ENCODE measurements around the gene SEMA5B. TPM values are rescaled to one million over a fixed set of nuclear protein-coding genes. Genes with fewer than 3 reads are reported as not detected.

Gene SEMA5B
- polyA plus RNA-seq, 1 of the 3 experiments (the other 2 are of a cell fraction), result 0.43 TPM

- Histone ChIP-seq H3K4me1 (ENCODE audit: control insufficient read depth in 1 of 2, insufficient read depth in 2 of 2, low read depth in 1 of 2, low read length in 1 of 2) (peaks cover 0 to 18% of the 10 kb centered on the region in 2 experiments; a peak in 1 of 4 replicates), H3K9me3 (no peaks in the 10 kb centered on the region), H3K9ac (no peak overlapping the region), H3K79me2 (ENCODE audit: insufficient read depth) (no peaks in the 10 kb centered on the region), H3K4me3 (ENCODE audit: low read depth in 2 of 2, low read length in 1 of 2) (no peak overlapping the region), H3F3A (replicated peaks; ENCODE audit: insufficient read depth) (no peaks in the 10 kb centered on the region), H3K36me3 (replicated peaks in 1 of 2; ENCODE audit: control insufficient read depth in 1 of 2, insufficient read depth in 2 of 2, low read length in 1 of 2) (no peaks in the 10 kb centered on the region), H3K4me2 (no peak overlapping the region), H2AFZ (ENCODE audit: low read depth) (no peak overlapping the region), H3K9me2 (no peaks in the 10 kb centered on the region), H4K20me1 (ENCODE audit: insufficient read depth) (no peaks in the 10 kb centered on the region), H3K27ac (ENCODE audit: low read depth in 2 of 2, low read length in 1 of 2) (no peak overlapping the region), H3K27me3 (ENCODE audit: insufficient read depth) (no peaks in the 10 kb centered on the region)
- TF ChIP-seq IRF3 (IDR thresholded peaks at IDR 0.05; ENCODE audit: low read depth, low read length) (no peak), YY1 (IDR thresholded peaks at IDR 0.05; ENCODE audit: low read depth) (no peak), RXRA (IDR thresholded peaks at IDR 0.05; ENCODE audit: borderline replicate concordance, low read depth) (no peak), MXI1 (IDR thresholded peaks at IDR 0.05; ENCODE audit: low read depth, low read length) (no peak), GATA2 (CRISPR knock-in tag; IDR thresholded peaks at IDR 0.05) (no peak), MAX (IDR thresholded peaks at IDR 0.05; ENCODE audit: low read depth) (no peak), EZH2phosphoT487 (IDR thresholded peaks at IDR 0.05; ENCODE audit: borderline replicate concordance, low read depth) (no peak), JUND (IDR thresholded peaks at IDR 0.05) (no peak), USF1 (IDR thresholded peaks at IDR 0.05; ENCODE audit: borderline replicate concordance, low read depth) (no peak), GABPA (IDR thresholded peaks at IDR 0.05; ENCODE audit: low read depth) (no peak), SMC3 (IDR thresholded peaks at IDR 0.05; ENCODE audit: low read depth, low read length) (no peak), NFIC (IDR thresholded peaks at IDR 0.05; ENCODE audit: borderline replicate concordance) (no peak), ELF1 (IDR thresholded peaks at IDR 0.05) (no peak), SIN3A (IDR thresholded peaks at IDR 0.05; ENCODE audit: borderline replicate concordance, low read depth, low read length) (no peak), MEF2A (IDR thresholded peaks at IDR 0.05; ENCODE audit: borderline replicate concordance, low read depth) (no peak), FOXJ3 (CRISPR knock-in tag; IDR thresholded peaks at IDR 0.05) (no peak)
- no peak for DNase-seq
- 72% methylated on average over 4 of the region's 4 CpGs for WGBS (ENCODE audit: low lambda C conversion rate)
- ChIA-PET CTCF (interaction anchor here (1.6 to 11.3 kb wide), 3 partner anchors 18 to 71 kb away, joined by 4 to 106 read pairs (median 11); partner anchors contain the start of gene SEMA5B), POLR2A (no interaction called here)
Measured at GRCh38 chr3:122960652-122961051, 66.9 kb downstream of the SEMA5B start.

- no peak for TF ChIP-seq NRF1 (IDR thresholded peaks at IDR 0.05; ENCODE audit: low read depth, low read length)
- no peak for TF ChIP-seq RXRA (IDR thresholded peaks at IDR 0.05; ENCODE audit: borderline replicate concordance, low read depth)
- no peak for TF ChIP-seq MXI1 (IDR thresholded peaks at IDR 0.05; ENCODE audit: low read depth, low read length)
- no peak for TF ChIP-seq SMC3 (IDR thresholded peaks at IDR 0.05; ENCODE audit: low read depth, low read length)
- TF ChIP-seq RFX5 (IDR thresholded peaks at IDR 0.05; ENCODE audit: low read length), result no peak
- no peak for TF ChIP-seq EP300 (IDR thresholded peaks at IDR 0.05; ENCODE audit: borderline replicate concordance in 1 of 2, low read depth in 1 of 2, low read length in 1 of 2)
- no peak for TF ChIP-seq IRF3 (IDR thresholded peaks at IDR 0.05; ENCODE audit: low read depth, low read length)
- TF ChIP-seq FOXJ3 (CRISPR knock-in tag; IDR thresholded peaks at IDR 0.05), result no peak
- TF ChIP-seq FOSL2 (IDR thresholded peaks at IDR 0.05; ENCODE audit: borderline replicate concordance, low read depth), result no peak
- no peak for TF ChIP-seq CTCF (IDR thresholded peaks at IDR 0.05)
- TF ChIP-seq RAD21 (IDR thresholded peaks at IDR 0.05; ENCODE audit: low read length), result no peak
- TF ChIP-seq MAX (IDR thresholded peaks at IDR 0.05; ENCODE audit: low read depth), result no peak
- no peak for TF ChIP-seq NFIC (IDR thresholded peaks at IDR 0.05; ENCODE audit: borderline replicate concordance)
- TF ChIP-seq TCF12 (IDR thresholded peaks at IDR 0.05), result no peak
- no peak for TF ChIP-seq YY1 (IDR thresholded peaks at IDR 0.05; ENCODE audit: low read depth)
- no peak for TF ChIP-seq SIN3A (IDR thresholded peaks at IDR 0.05; ENCODE audit: borderline replicate concordance, low read depth, low read length)
- H2AFZ ChIP-seq (ENCODE audit: low read depth), result no peak overlapping the region
- H3K27ac ChIP-seq (ENCODE audit: low read depth in 2 of 2, low read length in 1 of 2), result no peak overlapping the region
- no peaks in the 10 kb centered on the region for H4K20me1 ChIP-seq (ENCODE audit: insufficient read depth)
- no peak overlapping the region for H3K9ac ChIP-seq
- no peaks in the 10 kb centered on the region for H3K27me3 ChIP-seq (ENCODE audit: insufficient read depth)
- no peak for DNase-seq
- H3K9me2 ChIP-seq, result no peaks in the 10 kb centered on the region
- no peaks in the 10 kb centered on the region for H3K79me2 ChIP-seq (ENCODE audit: insufficient read depth)
- H3K4me2 ChIP-seq, result no peak overlapping the region
- H3K9me3 ChIP-seq, result no peaks in the 10 kb centered on the region
- WGBS (ENCODE audit: low lambda C conversion rate), result 67% methylated on average over 5 of the region's 5 CpGs
- peaks cover 0 to 10% of the 10 kb centered on the region in 2 experiments; a peak in 1 of 4 replicates for H3K4me1 ChIP-seq (ENCODE audit: control insufficient read depth in 1 of 2, insufficient read depth in 2 of 2, low read depth in 1 of 2, low read length in 1 of 2)
- no peak overlapping the region for H3K4me3 ChIP-seq (ENCODE audit: low read depth in 2 of 2, low read length in 1 of 2)
- CTCF ChIA-PET, result interaction anchor here (0.9 to 11.3 kb wide), 5 partner anchors 11 to 72 kb away, joined by 3 to 106 read pairs (median 4); partner anchors contain the start of gene SEMA5B
- H3K36me3 ChIP-seq (replicated peaks in 1 of 2; ENCODE audit: control insufficient read depth in 1 of 2, insufficient read depth in 2 of 2, low read length in 1 of 2), result no peaks in the 10 kb centered on the region
- H3F3A ChIP-seq (replicated peaks; ENCODE audit: insufficient read depth), result no peaks in the 10 kb centered on the region
- POLR2A ChIA-PET, result no interaction called here
Measured at GRCh38 chr3:122959339-122959738, 68.2 kb downstream of the SEMA5B start.
